Measurements from ENCODE around the gene FARS2.

Gene FARS2

DNA sequence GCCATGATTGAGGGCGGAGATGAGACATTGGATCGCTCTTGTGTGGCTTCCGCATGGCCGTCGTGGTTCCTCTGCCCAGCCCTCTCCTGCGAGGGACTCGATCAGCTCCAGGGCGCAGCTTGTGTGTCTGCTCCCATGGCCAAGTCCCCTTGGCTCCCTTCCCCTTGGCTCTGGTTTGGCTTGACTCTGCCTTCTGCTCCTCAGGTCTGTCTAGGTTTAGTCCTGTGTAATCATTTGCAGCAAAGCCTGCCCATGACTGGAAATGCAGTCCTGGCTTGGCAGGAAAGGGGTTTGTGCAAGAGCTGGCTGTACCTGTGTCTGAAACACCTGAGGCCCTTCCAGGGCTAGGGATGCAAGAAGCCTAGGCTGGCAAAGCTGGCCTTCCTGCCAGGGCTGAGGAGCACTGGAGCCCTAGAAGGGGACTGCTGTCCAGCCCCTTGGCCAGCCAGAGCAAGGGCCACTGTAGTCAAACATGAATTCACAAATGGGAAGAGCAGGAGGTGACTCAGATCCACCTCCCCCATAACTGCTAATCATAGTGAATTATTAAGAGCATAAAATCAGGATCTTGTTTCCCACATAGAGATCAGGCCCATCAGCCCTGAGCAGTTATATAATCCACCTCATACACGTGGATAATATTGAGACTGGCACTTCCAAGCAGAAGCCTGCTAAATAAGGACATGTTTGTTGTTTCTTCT is 196.8 kb downstream of the FARS2 start:
- no peak overlapping the region for H3K4me3 ChIP-seq (ENCODE audit: low read depth, low read length)
- no peak for TF ChIP-seq CTCF (IDR thresholded peaks at IDR 0.05; ENCODE audit: low read depth, low read length)

GRCh38 chr6:5459346-5459745 is 198.0 kb downstream of the FARS2 start:
- H3K4me3 ChIP-seq (ENCODE audit: low read depth, low read length) = no peak overlapping the region
- TF ChIP-seq CTCF (IDR thresholded peaks at IDR 0.05; ENCODE audit: low read depth, low read length) = no peak

DNA sequence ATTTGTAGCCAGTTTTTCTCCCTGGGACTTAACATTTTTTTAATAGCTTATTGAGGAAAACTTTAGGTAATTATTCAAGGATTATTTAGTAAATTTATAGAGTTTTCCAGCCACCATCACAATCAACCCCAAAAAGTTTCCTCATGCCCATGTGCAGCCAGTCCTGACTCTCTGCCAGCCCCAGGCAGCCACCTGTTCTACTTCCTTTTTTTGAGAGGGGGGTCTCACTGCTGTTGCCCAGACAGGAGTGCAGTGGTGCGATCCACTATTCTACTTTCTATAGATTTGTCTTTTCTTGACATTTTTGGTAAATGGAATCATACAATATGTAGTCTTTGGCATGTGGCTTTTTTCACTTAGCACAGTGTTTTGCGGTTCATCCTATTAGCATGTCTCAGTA is 200.1 kb downstream of the FARS2 start:
- H3K4me3 ChIP-seq (ENCODE audit: low read depth, low read length) = no peak overlapping the region
- TF ChIP-seq CTCF (IDR thresholded peaks at IDR 0.05; ENCODE audit: low read depth, low read length) = no peak

DNA sequence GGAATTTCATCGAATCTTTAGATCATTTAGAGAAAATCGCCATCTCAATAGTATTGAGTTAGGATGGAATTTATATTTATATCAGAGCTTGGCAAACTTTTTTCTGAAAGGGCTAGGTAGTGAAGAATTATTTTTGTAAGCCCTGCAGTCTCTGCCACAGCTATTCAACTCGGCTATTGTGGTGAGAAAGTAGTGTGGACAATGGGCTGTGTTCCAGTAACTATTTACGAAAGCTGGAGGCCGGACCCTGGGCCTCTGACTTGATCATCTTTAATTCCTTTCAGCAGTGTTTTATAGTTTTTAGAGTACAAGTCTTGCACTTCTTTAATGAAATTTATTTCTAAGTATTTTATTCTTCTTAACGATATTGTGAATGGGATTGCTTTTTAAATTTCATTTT is 201.5 kb downstream of the FARS2 start:
- TF ChIP-seq CTCF (IDR thresholded peaks at IDR 0.05; ENCODE audit: low read depth, low read length) = no peak
- H3K4me3 ChIP-seq (ENCODE audit: low read depth, low read length) = no peak overlapping the region

DNA sequence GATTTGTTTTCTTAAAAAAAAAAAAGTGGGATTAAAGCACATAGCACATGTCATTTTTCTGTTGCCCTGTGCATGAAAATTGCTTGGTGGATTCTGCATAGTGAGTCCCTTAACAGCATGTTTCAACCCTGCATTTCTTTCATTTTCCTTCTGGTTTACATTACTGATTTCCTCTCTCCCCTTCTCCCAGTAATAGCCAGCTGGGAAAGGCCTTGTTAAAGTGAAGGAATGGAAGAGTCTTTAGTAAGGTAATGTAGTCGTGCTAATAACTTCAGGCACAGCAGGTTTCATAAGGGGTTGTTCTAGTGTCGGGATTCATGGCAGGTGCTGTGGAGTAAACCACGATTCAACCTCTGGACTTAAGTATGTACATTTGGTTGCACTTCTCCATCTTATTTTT is 202.4 kb downstream of the FARS2 start:
- TF ChIP-seq CTCF (IDR thresholded peaks at IDR 0.05; ENCODE audit: low read depth, low read length) = no peak
- no peak overlapping the region for H3K4me3 ChIP-seq (ENCODE audit: low read depth, low read length)

DNA sequence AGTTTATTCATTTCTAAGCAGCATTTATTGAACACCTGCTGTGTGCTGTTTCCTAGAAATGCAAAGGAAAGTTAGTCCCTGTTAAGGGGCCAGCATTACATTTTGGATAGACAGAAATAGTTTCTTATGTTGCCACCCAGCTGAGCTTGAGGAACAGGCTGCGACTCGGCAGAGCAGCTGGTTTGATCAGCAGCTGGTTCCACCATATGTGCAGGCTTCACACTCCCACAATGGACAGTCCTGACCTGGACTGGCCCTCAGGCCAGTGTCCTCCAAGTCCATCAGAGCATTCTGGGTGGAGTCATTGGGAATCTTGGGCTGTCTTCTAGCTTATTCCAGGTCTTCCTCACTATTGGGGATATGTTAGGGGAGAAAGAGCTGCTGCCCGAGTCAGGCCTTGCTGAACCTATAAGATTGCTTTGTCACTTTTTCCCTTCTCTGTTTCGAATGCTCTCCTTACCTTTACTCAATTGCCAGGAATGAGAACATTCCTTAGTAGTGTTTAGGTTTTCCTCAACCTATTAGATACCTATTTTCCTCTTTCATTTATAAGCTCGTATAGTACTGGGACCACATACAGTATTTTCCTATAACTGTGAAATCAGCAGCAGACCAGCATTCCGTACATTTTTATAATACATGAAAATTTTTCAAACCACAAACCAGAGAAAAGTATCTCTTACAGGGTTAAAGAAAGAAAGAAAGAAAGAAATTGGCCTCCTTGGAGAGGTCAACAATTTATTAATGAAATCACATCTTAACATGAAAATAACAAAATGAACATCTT is 203.0 kb downstream of the FARS2 start:
- no peak for TF ChIP-seq CTCF (IDR thresholded peaks at IDR 0.05; ENCODE audit: low read depth, low read length)

More for the DNA sequence above, 203.0 kb downstream of the FARS2 start:
- no peak overlapping the region for H3K4me3 ChIP-seq (ENCODE audit: low read depth, low read length)

Measured in WI38 (cell line).